Measurements from ENCODE around the gene FDX2. TPM values are rescaled to one million over a fixed set of nuclear protein-coding genes. Genes with fewer than 3 reads are reported as not detected.

The FDX2 gene
- total RNA-seq, 2 experiments from 2014 or later = 8.1 to 14.3 TPM

DNA sequence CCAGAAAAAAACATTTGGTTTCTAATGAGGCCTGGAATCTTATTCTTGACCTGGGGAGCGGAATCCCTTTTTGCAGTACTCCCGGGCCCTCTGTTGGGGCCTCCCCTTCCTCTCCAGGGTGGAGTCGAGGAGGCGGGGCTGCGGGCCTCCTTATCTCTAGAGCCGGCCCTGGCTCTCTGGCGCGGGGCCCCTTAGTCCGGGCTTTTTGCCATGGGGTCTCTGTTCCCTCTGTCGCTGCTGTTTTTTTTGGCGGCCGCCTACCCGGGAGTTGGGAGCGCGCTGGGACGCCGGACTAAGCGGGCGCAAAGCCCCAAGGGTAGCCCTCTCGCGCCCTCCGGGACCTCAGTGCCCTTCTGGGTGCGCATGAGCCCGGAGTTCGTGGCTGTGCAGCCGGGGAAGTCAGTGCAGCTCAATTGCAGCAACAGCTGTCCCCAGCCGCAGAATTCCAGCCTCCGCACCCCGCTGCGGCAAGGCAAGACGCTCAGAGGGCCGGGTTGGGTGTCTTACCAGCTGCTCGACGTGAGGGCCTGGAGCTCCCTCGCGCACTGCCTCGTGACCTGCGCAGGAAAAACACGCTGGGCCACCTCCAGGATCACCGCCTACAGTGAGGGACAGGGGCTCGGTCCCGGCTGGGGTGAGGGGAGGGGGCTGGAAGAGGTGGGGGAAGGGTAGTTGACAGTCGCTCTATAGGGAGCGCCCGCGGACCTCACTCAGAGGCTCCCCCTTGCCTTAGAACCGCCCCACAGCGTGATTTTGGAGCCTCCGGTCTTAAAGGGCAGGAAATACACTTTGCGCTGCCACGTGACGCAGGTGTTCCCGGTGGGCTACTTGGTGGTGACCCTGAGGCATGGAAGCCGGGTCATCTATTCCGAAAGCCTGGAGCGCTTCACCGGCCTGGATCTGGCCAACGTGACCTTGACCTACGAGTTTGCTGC is 28.7 kb downstream of the FDX2 start, which contains the start of gene ICAM4:
ICAM4 (plus strand) TSS at position 153 of the 935 bp plus-strand sequence; CDS start at position 211, 58 bp downstream.
- TF ChIP-seq, protein P1, sequence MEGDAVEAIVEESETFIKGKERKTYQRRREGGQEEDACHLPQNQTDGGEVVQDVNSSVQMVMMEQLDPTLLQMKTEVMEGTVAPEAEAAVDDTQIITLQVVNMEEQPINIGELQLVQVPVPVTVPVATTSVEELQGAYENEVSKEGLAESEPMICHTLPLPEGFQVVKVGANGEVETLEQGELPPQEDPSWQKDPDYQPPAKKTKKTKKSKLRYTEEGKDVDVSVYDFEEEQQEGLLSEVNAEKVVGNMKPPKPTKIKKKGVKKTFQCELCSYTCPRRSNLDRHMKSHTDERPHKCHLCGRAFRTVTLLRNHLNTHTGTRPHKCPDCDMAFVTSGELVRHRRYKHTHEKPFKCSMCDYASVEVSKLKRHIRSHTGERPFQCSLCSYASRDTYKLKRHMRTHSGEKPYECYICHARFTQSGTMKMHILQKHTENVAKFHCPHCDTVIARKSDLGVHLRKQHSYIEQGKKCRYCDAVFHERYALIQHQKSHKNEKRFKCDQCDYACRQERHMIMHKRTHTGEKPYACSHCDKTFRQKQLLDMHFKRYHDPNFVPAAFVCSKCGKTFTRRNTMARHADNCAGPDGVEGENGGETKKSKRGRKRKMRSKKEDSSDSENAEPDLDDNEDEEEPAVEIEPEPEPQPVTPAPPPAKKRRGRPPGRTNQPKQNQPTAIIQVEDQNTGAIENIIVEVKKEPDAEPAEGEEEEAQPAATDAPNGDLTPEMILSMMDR (IDR thresholded peaks at IDR 0.05) = no peak
- peaks cover 35% of the 10 kb centered on the region for H3K27me3 Mint-ChIP-seq
- peaks cover 34% of the 10 kb centered on the region for H3K36me3 Mint-ChIP-seq (ENCODE audit: low read depth)
- H3K4me3 Mint-ChIP-seq = peak within 1 kb of the TSS; percentile 19
- intact Hi-C loops (cut with micrococcal nuclease) = no loop called here
- no peaks in the 10 kb centered on the region for H3K9me3 Mint-ChIP-seq
- H3K27ac Mint-ChIP-seq = peak within 1 kb of the TSS; percentile 48
- H3K4me1 Mint-ChIP-seq (ENCODE audit: low read depth) = peaks cover 61% of the 10 kb centered on the region
- peak; percentile 32 for ATAC-seq
- ChIA-PET CTCF (interaction anchor here (1.2 to 3.5 kb wide), 6 partner anchors 17 to 131 kb away, joined by 4 to 32 read pairs (median 12); partner anchors contain the start of gene ICAM1), POLR2A (interaction anchor here (0.5 to 9.2 kb wide), 13 partner anchors 8 to 368 kb away, joined by 3 to 107 read pairs (median 3); partner anchors contain the start of genes ICAM1, RAVER1 and TYK2)
- DNase-seq = peak; percentile 71

DNA sequence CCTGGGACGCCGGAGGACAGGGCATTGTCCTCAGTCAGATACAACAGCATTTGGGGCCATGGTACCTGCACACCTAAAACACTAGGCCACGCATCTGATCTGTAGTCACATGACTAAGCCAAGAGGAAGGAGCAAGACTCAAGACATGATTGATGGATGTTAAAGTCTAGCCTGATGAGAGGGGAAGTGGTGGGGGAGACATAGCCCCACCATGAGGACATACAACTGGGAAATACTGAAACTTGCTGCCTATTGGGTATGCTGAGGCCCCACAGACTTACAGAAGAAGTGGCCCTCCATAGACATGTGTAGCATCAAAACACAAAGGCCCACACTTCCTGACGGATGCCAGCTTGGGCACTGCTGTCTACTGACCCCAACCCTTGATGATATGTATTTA is 30.4 kb downstream of the FDX2 start:
- H3K4me1 Mint-ChIP-seq (ENCODE audit: low read depth) = peaks cover 47% of the 10 kb centered on the region
- no peak overlapping the region for H3K4me3 Mint-ChIP-seq
- H3K36me3 Mint-ChIP-seq (ENCODE audit: low read depth) = peaks cover 40% of the 10 kb centered on the region
- DNase-seq = no peak
- CTCF ChIA-PET = interaction anchor here (1.1 to 3.2 kb wide), 3 partner anchors 15 to 103 kb away, joined by 3 to 19 read pairs (median 6); partner anchors contain the start of gene ICAM1
- TF ChIP-seq, protein P1 (IDR thresholded peaks at IDR 0.05) = no peak
- H3K27me3 Mint-ChIP-seq = peaks cover 20% of the 10 kb centered on the region
- no peak overlapping the region for H3K27ac Mint-ChIP-seq
- H3K9me3 Mint-ChIP-seq = no peaks in the 10 kb centered on the region
- ATAC-seq = no peak
- intact Hi-C loops (cut with micrococcal nuclease) = no loop called here
- POLR2A ChIA-PET = interaction anchor here (0.8 to 9.2 kb wide), 2 partner anchors 8 to 13 kb away, joined by 3 to 107 read pairs; partner anchors contain the start of gene ICAM1

DNA sequence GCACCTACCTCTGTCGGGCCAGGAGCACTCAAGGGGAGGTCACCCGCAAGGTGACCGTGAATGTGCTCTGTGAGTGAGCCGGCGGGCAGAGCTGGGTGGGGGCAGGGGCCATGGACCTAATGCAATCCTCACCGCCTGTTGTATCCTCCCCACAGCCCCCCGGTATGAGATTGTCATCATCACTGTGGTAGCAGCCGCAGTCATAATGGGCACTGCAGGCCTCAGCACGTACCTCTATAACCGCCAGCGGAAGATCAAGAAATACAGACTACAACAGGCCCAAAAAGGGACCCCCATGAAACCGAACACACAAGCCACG is 30.9 kb downstream of the FDX2 start:
- H3K27me3 Mint-ChIP-seq = peaks cover 15% of the 10 kb centered on the region
- POLR2A ChIA-PET = interaction anchor here (9.2 kb wide), 1 partner anchor 13 kb away, joined by 107 read pairs; the partner anchor contains the start of gene ICAM1
- peaks cover 44% of the 10 kb centered on the region for H3K4me1 Mint-ChIP-seq (ENCODE audit: low read depth)
- intact Hi-C loops (cut with micrococcal nuclease) = no loop called here
- no peak for ATAC-seq
- H3K4me3 Mint-ChIP-seq = no peak overlapping the region
- no peak overlapping the region for H3K27ac Mint-ChIP-seq
- TF ChIP-seq, protein P1 (IDR thresholded peaks at IDR 0.05) = no peak
- no peak for DNase-seq
- CTCF ChIA-PET = interaction anchor here (3.2 kb wide), 1 partner anchor 15 kb away, joined by 19 read pairs; the partner anchor contains the start of gene ICAM1
- H3K36me3 Mint-ChIP-seq (ENCODE audit: low read depth) = peaks cover 42% of the 10 kb centered on the region
- no peaks in the 10 kb centered on the region for H3K9me3 Mint-ChIP-seq

DNA sequence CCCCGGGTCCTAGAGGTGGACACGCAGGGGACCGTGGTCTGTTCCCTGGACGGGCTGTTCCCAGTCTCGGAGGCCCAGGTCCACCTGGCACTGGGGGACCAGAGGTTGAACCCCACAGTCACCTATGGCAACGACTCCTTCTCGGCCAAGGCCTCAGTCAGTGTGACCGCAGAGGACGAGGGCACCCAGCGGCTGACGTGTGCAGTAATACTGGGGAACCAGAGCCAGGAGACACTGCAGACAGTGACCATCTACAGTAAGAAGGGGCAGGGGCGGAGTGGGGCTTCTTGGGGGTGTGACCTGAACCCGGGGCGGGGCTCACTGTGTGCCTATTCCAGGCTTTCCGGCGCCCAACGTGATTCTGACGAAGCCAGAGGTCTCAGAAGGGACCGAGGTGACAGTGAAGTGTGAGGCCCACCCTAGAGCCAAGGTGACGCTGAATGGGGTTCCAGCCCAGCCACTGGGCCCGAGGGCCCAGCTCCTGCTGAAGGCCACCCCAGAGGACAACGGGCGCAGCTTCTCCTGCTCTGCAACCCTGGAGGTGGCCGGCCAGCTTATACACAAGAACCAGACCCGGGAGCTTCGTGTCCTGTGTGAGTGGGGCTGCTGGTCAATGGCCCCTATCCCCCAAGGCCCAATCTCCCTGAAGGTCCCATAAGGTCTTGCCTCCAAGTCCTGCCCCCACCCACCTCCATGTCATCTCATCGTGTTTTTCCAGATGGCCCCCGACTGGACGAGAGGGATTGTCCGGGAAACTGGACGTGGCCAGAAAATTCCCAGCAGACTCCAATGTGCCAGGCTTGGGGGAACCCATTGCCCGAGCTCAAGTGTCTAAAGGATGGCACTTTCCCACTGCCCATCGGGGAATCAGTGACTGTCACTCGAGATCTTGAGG is 31.5 kb downstream of the FDX2 start:
- Mint-ChIP-seq H3K27ac (no peak overlapping the region), H3K27me3 (peaks cover 15% of the 10 kb centered on the region), H3K9me3 (no peaks in the 10 kb centered on the region), H3K36me3 (ENCODE audit: low read depth) (peaks cover 47% of the 10 kb centered on the region), H3K4me3 (no peak overlapping the region), H3K4me1 (ENCODE audit: low read depth) (peaks cover 47% of the 10 kb centered on the region)
- TF ChIP-seq, protein P1 (IDR thresholded peaks at IDR 0.05) = no peak
- POLR2A ChIA-PET = interaction anchor here (0.8 to 9.2 kb wide), 2 partner anchors 8 to 12 kb away, joined by 3 to 107 read pairs; partner anchors contain the start of gene ICAM1
- intact Hi-C loops (cut with micrococcal nuclease) = no loop called here
- ATAC-seq (no peak), DNase-seq (no peak)
- CTCF ChIA-PET = interaction anchor here (3.2 kb wide), 1 partner anchor 14 kb away, joined by 19 read pairs; the partner anchor contains the start of gene ICAM1

Data from activated CD8-positive, alpha-beta T cell treated with anti-CD3 and anti-CD28 coated beads for 36 hours (primary cell).